ENCODE measurements around the gene SLC6A20.
A peak's percentile ranks its signal among the peaks of the same experiment; 100 is the strongest.
"Not testable (repeated sequence)": the region's sequence is repeated elsewhere in the genome, so short reads cannot be mapped to it uniquely, and the experiment has no call there.

The SLC6A20 gene

GRCh38 chr3:45751537-45752242 is 44.6 kb downstream of the SLC6A20 start:
- no peak for DNase-seq (ENCODE audit: low read depth)
- TF ChIP-seq CTCF (IDR thresholded peaks at IDR 0.05; ENCODE audit: insufficient read depth, low read depth, low read length, missing control alignments) = no peak
- no peak overlapping the region for H3K4me3 ChIP-seq (ENCODE audit: low read length)

- no peak for TF ChIP-seq CTCF (IDR thresholded peaks at IDR 0.05; ENCODE audit: insufficient read depth, low read depth, low read length, missing control alignments)
- no peak for DNase-seq (ENCODE audit: low read depth)
- no peak overlapping the region for H3K4me3 ChIP-seq (ENCODE audit: low read length)
These were observed 46.5 kb downstream of the SLC6A20 start for GRCh38 chr3:45749880-45750279.

- not testable (repeated sequence) for H3K4me3 ChIP-seq (ENCODE audit: low read length); DNase-seq (ENCODE audit: low read depth)
These were observed 47.2 kb downstream of the SLC6A20 start for GRCh38 chr3:45749036-45749600.

- H3K4me3 ChIP-seq (ENCODE audit: low read length) = no peak overlapping the region
- DNase-seq (ENCODE audit: low read depth) = peak; percentile 73
- TF ChIP-seq CTCF (IDR thresholded peaks at IDR 0.05; ENCODE audit: insufficient read depth, low read depth, low read length, missing control alignments) = no peak
These were observed 48.3 kb downstream of the SLC6A20 start for GRCh38 chr3:45748068-45748467.

GRCh38 chr3:45746777-45747622 is 49.3 kb downstream of the SLC6A20 start:
- no peak for TF ChIP-seq CTCF (IDR thresholded peaks at IDR 0.05; ENCODE audit: insufficient read depth, low read depth, low read length, missing control alignments)
- no peak for DNase-seq (ENCODE audit: low read depth)

GRCh38 chr3:45746165-45746776 is 50.1 kb downstream of the SLC6A20 start:
- H3K4me3 ChIP-seq (ENCODE audit: low read length) = no peak overlapping the region
- no peak for TF ChIP-seq CTCF (IDR thresholded peaks at IDR 0.05; ENCODE audit: insufficient read depth, low read depth, low read length, missing control alignments)
- no peak for DNase-seq (ENCODE audit: low read depth)

More at GRCh38 chr3:45746777-45747622, 49.3 kb downstream of the SLC6A20 start:
- H3K4me3 ChIP-seq (ENCODE audit: low read length) = no peak overlapping the region
